ENCODE results near the gene LRRC25.

The LRRC25 gene

DNA sequence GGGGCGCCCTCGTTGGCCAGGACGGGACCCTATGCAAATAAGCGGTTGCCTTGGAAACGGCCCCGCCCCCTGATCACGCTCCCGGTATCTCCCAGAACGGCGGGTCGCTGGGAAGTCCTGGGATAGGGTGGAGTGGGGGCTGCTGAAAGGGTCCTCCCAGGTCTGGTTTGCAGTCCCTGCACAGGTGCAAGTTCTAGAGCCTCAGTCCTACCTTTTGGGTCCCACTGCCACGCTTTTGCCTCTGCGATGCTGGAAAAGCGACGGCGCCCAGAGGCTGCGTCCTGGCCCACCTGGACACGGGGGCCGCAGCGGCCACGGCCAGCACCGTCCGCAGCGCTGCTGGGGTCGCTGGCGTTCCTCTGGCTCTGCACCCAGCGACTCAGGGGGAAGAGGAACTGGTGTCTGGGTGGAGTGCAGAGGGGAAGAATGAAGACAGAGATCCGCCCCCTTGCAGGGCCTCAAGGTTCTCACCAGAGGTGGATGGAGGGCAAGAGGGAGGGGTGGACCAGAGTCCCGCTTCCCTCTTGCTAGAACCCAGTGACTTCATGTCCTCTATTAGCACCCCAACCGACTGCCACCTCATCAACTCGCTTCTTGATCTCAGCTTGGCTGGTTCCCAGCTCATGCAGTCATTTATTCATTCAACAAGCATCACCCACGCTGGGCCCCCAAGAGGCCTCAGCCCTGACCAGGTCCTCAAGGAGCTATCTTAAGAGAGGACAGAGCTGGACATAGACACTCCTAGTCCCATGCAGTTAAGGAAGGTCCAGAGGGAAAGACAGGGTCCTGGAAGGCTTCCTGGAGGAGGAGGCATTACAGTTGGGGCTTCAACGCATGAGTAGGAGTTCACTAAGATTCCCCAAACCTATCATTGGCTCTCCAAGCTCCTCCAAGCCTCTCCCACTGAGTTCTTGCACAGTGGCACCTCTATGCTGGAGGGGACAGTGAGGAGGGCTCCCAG, at the start of gene LRRC25:
LRRC25 (minus strand) TSS at position 381 of the 961 bp plus-strand sequence. CDS start 659 bp downstream, outside the sequence.
- TF ChIP-seq ZBTB7A (IDR thresholded peaks at IDR 0.05; ENCODE audit: low read depth) (0 out of 2 replicates have a peak, but pooled peaks have one; percentile 67), TAF1 (IDR thresholded peaks at IDR 0.05; ENCODE audit: low read depth) (no peak)

DNA sequence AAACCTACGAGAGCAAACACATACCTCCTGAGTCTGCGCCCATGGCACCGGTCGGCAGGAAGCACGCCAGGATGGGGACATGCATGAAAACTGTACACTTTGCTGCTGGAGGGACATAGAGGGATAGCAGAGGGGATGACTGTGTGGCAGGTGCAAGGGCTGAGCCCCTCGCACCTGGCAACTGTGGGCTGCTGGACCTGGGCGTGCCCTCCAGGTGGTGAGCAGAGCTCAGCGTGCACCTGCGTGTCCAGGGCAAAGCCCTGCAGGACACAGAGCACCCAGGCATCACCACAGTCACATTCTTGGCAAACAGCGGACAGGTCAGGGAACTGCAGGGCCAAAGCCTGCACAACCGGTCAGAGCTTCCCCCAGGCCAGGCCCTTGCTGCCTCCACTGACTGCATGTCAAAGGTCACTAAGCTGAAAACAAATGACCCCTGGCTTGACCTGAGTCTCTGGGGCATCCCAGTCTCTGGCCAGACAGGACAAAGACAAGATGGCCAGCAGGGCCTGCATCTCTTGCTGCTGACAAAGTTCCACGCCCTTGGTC, 49.5 kb upstream of the LRRC25 start:
- TF ChIP-seq CEBPB (IDR thresholded peaks at IDR 0.05) (no peak), FOXM1 (IDR thresholded peaks at IDR 0.05; ENCODE audit: borderline replicate concordance, low read depth) (no peak), ZBTB7A (IDR thresholded peaks at IDR 0.05; ENCODE audit: low read depth) (no peak), TCF12 (IDR thresholded peaks at IDR 0.05; ENCODE audit: low read depth) (peak; percentile 43; the same call in 1 of the 2 replicates), RAD21 (IDR thresholded peaks at IDR 0.05; ENCODE audit: low read depth) (no peak), TAF1 (IDR thresholded peaks at IDR 0.05; ENCODE audit: low read depth) (no peak), EP300 (IDR thresholded peaks at IDR 0.05; ENCODE audit: borderline replicate concordance) (no peak)
- TF ChIP-seq, protein P1, sequence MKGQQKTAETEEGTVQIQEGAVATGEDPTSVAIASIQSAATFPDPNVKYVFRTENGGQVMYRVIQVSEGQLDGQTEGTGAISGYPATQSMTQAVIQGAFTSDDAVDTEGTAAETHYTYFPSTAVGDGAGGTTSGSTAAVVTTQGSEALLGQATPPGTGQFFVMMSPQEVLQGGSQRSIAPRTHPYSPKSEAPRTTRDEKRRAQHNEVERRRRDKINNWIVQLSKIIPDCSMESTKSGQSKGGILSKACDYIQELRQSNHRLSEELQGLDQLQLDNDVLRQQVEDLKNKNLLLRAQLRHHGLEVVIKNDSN (IDR thresholded peaks at IDR 0.05): no peak
- TF ChIP-seq, protein P2, sequence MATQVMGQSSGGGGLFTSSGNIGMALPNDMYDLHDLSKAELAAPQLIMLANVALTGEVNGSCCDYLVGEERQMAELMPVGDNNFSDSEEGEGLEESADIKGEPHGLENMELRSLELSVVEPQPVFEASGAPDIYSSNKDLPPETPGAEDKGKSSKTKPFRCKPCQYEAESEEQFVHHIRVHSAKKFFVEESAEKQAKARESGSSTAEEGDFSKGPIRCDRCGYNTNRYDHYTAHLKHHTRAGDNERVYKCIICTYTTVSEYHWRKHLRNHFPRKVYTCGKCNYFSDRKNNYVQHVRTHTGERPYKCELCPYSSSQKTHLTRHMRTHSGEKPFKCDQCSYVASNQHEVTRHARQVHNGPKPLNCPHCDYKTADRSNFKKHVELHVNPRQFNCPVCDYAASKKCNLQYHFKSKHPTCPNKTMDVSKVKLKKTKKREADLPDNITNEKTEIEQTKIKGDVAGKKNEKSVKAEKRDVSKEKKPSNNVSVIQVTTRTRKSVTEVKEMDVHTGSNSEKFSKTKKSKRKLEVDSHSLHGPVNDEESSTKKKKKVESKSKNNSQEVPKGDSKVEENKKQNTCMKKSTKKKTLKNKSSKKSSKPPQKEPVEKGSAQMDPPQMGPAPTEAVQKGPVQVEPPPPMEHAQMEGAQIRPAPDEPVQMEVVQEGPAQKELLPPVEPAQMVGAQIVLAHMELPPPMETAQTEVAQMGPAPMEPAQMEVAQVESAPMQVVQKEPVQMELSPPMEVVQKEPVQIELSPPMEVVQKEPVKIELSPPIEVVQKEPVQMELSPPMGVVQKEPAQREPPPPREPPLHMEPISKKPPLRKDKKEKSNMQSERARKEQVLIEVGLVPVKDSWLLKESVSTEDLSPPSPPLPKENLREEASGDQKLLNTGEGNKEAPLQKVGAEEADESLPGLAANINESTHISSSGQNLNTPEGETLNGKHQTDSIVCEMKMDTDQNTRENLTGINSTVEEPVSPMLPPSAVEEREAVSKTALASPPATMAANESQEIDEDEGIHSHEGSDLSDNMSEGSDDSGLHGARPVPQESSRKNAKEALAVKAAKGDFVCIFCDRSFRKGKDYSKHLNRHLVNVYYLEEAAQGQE (IDR thresholded peaks at IDR 0.05; ENCODE audit: low read depth): no peak

DNA sequence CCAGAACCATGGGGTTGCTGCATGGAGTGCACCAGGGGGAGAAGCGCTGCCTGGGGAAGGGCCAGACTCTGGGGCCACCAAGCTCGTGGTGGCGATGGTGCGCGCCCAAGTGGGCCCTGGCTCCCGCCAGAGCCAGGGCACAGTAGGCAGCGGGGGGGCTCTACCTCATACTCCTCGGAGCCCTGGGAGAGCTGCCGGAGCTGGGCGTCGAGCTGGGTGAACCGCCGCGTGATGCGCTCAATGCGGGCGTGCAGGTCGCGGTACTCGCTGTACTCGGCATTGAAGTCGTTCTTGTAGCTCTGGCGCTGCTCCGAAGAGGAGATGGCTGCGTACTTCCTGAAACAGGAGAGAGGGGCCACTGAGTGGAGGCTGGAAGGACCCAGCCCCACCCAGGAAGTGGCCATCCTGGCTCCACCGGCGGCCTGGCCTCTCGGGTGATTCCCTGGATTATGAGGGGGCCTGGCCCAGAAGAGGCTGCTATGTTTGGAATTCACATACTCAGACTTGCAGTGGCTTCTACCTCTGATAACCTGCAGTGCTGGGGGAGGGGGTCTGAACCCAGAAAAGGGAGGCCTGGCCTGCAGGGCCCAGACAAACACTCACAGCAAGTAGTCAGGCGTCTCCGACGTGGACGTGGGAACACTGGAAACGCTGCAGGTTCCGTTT, 48.9 kb upstream of the LRRC25 start:
- TF ChIP-seq TEAD4 (IDR thresholded peaks at IDR 0.05): no peak
- TF ChIP-seq, protein P2 (IDR thresholded peaks at IDR 0.05; ENCODE audit: low read depth): no peak
- TF ChIP-seq TCF12 (IDR thresholded peaks at IDR 0.05; ENCODE audit: low read depth): no peak
- no peak for TF ChIP-seq EP300 (IDR thresholded peaks at IDR 0.05; ENCODE audit: borderline replicate concordance)

DNA sequence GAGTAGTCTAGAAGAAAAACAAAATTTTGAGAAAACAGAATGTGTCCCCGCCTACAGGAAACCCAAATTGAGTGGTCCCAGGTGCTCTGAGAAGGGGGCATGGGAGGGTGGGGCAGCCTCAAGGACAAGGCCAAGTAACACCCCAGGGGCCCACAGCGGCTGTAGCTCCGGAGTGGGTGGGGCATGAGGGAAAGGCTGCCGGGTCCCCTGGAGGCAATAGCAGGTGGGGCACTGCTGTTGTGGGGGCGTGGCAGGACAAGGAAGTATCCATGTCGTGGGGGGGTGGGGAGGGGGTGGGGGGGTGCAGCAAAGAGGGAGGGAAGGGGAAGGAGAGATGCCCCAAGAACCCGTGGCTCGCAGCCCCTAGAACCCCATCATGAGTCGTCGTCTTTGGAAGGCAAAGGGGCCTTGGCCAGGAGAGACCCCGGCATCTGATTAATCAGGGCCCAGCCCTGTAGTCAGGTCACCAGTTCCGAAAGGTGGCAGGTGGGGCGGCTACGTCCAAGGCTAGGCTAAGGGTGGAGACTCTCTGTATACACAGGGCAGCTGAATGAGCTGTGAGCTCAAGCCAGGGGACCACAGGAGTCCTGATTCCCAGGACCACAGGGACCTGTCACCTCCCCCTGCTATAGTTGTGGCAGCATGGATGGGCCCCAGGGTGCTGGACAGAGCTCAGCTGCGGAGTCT, 48.0 kb upstream of the LRRC25 start:
- TF ChIP-seq, protein P2 (IDR thresholded peaks at IDR 0.05; ENCODE audit: low read depth): 0 out of 2 replicates have a peak, but pooled peaks have one; percentile 31
- TF ChIP-seq RAD21 (IDR thresholded peaks at IDR 0.05; ENCODE audit: low read depth) (no peak), CEBPB (IDR thresholded peaks at IDR 0.05) (no peak)

DNA sequence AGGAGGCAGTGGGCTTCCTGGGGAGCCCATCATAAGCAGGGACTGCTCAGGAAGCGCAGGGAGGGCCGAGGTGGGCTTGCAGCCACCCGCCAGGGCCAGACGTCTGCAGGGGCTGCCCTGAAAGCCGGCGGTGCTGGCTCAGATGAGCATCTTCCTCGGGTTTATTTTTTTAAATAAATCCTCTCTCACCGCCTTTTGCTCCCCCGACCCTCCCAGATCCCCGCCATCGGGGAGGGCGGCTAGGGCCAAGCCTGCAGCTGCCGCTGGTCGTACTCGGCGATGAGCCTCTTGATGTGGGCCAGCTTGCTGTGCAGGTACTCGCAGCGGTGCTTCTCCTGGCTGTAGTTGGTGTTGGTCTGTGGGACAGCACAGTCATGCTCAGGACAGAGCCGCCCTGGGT, 47.1 kb upstream of the LRRC25 start:
- TF ChIP-seq EP300 (IDR thresholded peaks at IDR 0.05; ENCODE audit: borderline replicate concordance) (no peak), CREB1 (IDR thresholded peaks at IDR 0.05; ENCODE audit: low read depth) (no peak), FOXM1 (IDR thresholded peaks at IDR 0.05; ENCODE audit: borderline replicate concordance, low read depth) (no peak), YY1 (IDR thresholded peaks at IDR 0.05; ENCODE audit: low read depth) (no peak), EGR1 (IDR thresholded peaks at IDR 0.05) (no peak), RAD21 (IDR thresholded peaks at IDR 0.05; ENCODE audit: low read depth) (no peak), TEAD4 (IDR thresholded peaks at IDR 0.05) (no peak), TAF1 (IDR thresholded peaks at IDR 0.05; ENCODE audit: low read depth) (no peak), NFIC (IDR thresholded peaks at IDR 0.05) (no peak), CEBPB (IDR thresholded peaks at IDR 0.05) (no peak), ZBTB7A (IDR thresholded peaks at IDR 0.05; ENCODE audit: low read depth) (no peak), TCF12 (IDR thresholded peaks at IDR 0.05; ENCODE audit: low read depth) (no peak)
- TF ChIP-seq, protein P1 (IDR thresholded peaks at IDR 0.05): no peak
- TF ChIP-seq, protein P2 (IDR thresholded peaks at IDR 0.05; ENCODE audit: low read depth): no peak
- TF ChIP-seq, protein P3, sequence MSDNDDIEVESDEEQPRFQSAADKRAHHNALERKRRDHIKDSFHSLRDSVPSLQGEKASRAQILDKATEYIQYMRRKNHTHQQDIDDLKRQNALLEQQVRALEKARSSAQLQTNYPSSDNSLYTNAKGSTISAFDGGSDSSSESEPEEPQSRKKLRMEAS (IDR thresholded peaks at IDR 0.05): no peak

Measured in Ishikawa (cell line).